Pancreas (tissue), 10 donors: ENCODE measurements around the gene GALNT11. TPM values are rescaled to one million over a fixed set of nuclear protein-coding genes. Genes with fewer than 3 reads are reported as not detected.
"Not testable (repeated sequence)": the region's sequence is repeated elsewhere in the genome, so short reads cannot be mapped to it uniquely, and the experiment has no call there.

Experiments used
- ATAC-seq, 4 donors: fragments of 200-7000 bp; cut with Tn5 transposase; one replicate each; pipeline versions ENCODE4 v1.8.0 to v1.9.1; 2020; ENCODE audit warnings: mild to moderate bottlenecking in 4 of 4, moderate library complexity in 4 of 4
- DNase-seq, 6 donors: peaks; one replicate each; pipeline ENCODE4 v3.0.0-alpha.2; 2020
- FAIRE-seq: peaks from 2 replicates; lab custom pipeline; 2012; peaks lifted over from hg19 to GRCh38; lab: Jason Lieb, UNC
- H3K27ac ChIP-seq, 4 donors: fragments of 200-600 bp; sonication (generic); 1 replicate in 3 of 4; 2 replicates in 1 of 4; pipeline versions ENCODE4 v1.5.0 to v1.8.0; 2020
- H3K27me3 ChIP-seq, 4 donors: fragments of 200-600 bp; one replicate each; pipeline ENCODE4 v1.8.0; 2021
- H3K36me3 ChIP-seq, 3 donors: fragments of 200-600 bp; sonication (generic) in 1 of 3; one replicate each; pipeline versions ENCODE4 v1.5.0 to v1.8.0; 2020 to 2021
- H3K4me1 ChIP-seq, 3 donors: fragments of 200-600 bp; one replicate each; pipeline ENCODE4 v1.8.0; 2021
- H3K4me3 ChIP-seq, 4 donors: fragments of 200-600 bp; sonication (generic) in 2 of 4; one replicate each; pipeline versions ENCODE4 v1.5.0 to v1.8.0; 2020 to 2021
- H3K9me3 ChIP-seq, 4 donors: fragments of 200-600 bp; one replicate each; pipeline ENCODE4 v1.8.0; 2021
- CTCF ChIP-seq, 4 donors: fragments of 200-600 bp; sonication (generic) in 3 of 4; IDR thresholded peaks; one replicate each; pipeline versions ENCODE4 v1.5.0 to v1.8.0; 2021; ENCODE audit warnings: antibody characterized with exemption in 4 of 4
- WGBS, 2 donors: extraction: QIAGEN DNeasy Blood & Tissue Kit; methylation state at CpG; one replicate each; pipeline ENCODE4 v1.1.7; 2013; 5-methylcytosine and 5-hydroxymethylcytosine counted together
- intact Hi-C, 3 donors: fragments of 100-400 bp; cut with DNase I; formaldehyde crosslinking; loops; one replicate each; pipeline versions ENCODE4 v1.11.1 to v1.14.2; 2022
- polyA plus RNA-seq, 2 donors: library from polyadenylated mRNA; stranded (reverse); fragments of 200-250 nt; gene quantifications; one replicate each; pipeline ENCODE4 v1.2.3, GENCODE V29; 2013
- total RNA-seq, 6 donors: library from RNA; stranded (reverse); fragmentation: NEBNext Ultra II Directional in 4 of 6; extraction: Animal tissue kit (Norgen Biotek cat#: 25700) in 4 of 6; gene quantifications; one replicate each; pipeline versions ENCODE4 v1.2.1 to v1.2.4, GENCODE V29; 2021 to 2023
- donor health status: healthy with polysubstance abuse.
- donor health status: DM: no; HTN: no; CAD: no; lungs with moderate emphysema.
- donor health status: DM: no; HTN: no; CAD: no.
- donor health status: control.
- donor health status: control.
- donor health status: Bipolar disorder and iron deficiency.
- donor health status: DM: yes; HTN: yes; CAD: no.
- donor health status: DM: no; HTN: no; CAD: no.
- donor health status: DM: no; HTN: no; CAD: no.
- donor health status: DM: yes; HTN: yes; CAD: no.

Gene GALNT11
- total and polyA plus RNA-seq, 8 donors = 12.9 to 36.3 (median 26.9) TPM

GRCh38 chr7:152072421-152072820, 46.9 kb downstream of the GALNT11 start:
- no peak overlapping the region for H3K27ac ChIP-seq
- no peaks in the 10 kb centered on the region for H3K36me3 ChIP-seq
- H3K9me3 ChIP-seq = no peaks in the 10 kb centered on the region
- intact Hi-C loops = no loop called here
- ATAC-seq (no peak), DNase-seq (no peak), FAIRE-seq (no peak)
- H3K4me1 ChIP-seq = peaks cover 18 to 25% (median 24%) of the 10 kb centered on the region in 3 donors
- no peak overlapping the region for H3K4me3 ChIP-seq
- WGBS, 2 donors = 83 to 88% methylated on average over 4 of the region's 4 CpGs
- no peak for TF ChIP-seq CTCF (IDR thresholded peaks at IDR 0.05)
- no peaks in the 10 kb centered on the region for H3K27me3 ChIP-seq

GRCh38 chr7:152073352-152073751, 47.9 kb downstream of the GALNT11 start:
- no peaks in the 10 kb centered on the region for H3K36me3 ChIP-seq
- H3K27me3 ChIP-seq = no peaks in the 10 kb centered on the region
- no peak for TF ChIP-seq CTCF (IDR thresholded peaks at IDR 0.05)
- no peaks in the 10 kb centered on the region for H3K9me3 ChIP-seq
- 91 to 99% methylated on average over 2 of the region's 2 CpGs for WGBS, 2 donors
- FAIRE-seq = no peak
- no peak for DNase-seq
- H3K27ac ChIP-seq = no peak overlapping the region
- H3K4me1 ChIP-seq = peaks cover 26 to 34% (median 32%) of the 10 kb centered on the region in 3 donors
- no peak for ATAC-seq
- no peak overlapping the region for H3K4me3 ChIP-seq
- intact Hi-C loops = no loop called here

- no peaks in the 10 kb centered on the region for H3K27me3 ChIP-seq
- no peak overlapping the region for H3K4me3 ChIP-seq
- intact Hi-C loops = no loop called here
- no peak for DNase-seq
- H3K9me3 ChIP-seq = no peaks in the 10 kb centered on the region
- peaks cover 26 to 46% (median 36%) of the 10 kb centered on the region in 3 donors for H3K4me1 ChIP-seq
- no peak for ATAC-seq
- peak overlapping the region in 2 of 4 donors; percentile 5 to 35 for H3K27ac ChIP-seq
- 33 to 41% methylated on average over 2 of the region's 2 CpGs for WGBS, 2 donors
- no peak for TF ChIP-seq CTCF (IDR thresholded peaks at IDR 0.05)
- no peak for FAIRE-seq
- no peaks in the 10 kb centered on the region for H3K36me3 ChIP-seq
These were observed 49.2 kb downstream of the GALNT11 start for GRCh38 chr7:152074673-152075072.

- H3K9me3 ChIP-seq, DNase-seq, intact Hi-C loops, FAIRE-seq, H3K27me3 ChIP-seq, H3K4me3 ChIP-seq, H3K36me3 ChIP-seq: not testable (repeated sequence)
- 63 to 72% methylated on average over 14 of the region's 14 CpGs for WGBS, 2 donors
- H3K27ac ChIP-seq = peak overlapping the region in 2 of 4 donors; percentile 5 to 35
- H3K4me1 ChIP-seq = peaks cover 26 to 48% (median 39%) of the 10 kb centered on the region in 3 donors
- peak in 1 of 4 donors; percentile 11 for ATAC-seq
These were observed 49.9 kb downstream of the GALNT11 start for GRCh38 chr7:152075379-152075778.

GRCh38 chr7:152076324-152076821, 50.9 kb downstream of the GALNT11 start:
- peaks cover 28 to 48% (median 48%) of the 10 kb centered on the region in 3 donors for H3K4me1 ChIP-seq
- DNase-seq = peak in 4 of 6 donors; percentile 44 to 65 (median 56)
- H3K27me3 ChIP-seq = no peaks in the 10 kb centered on the region
- FAIRE-seq = no peak
- H3K9me3 ChIP-seq = no peaks in the 10 kb centered on the region
- ATAC-seq = peak; percentile 66 to 79 (median 76)
- no peaks in the 10 kb centered on the region for H3K36me3 ChIP-seq
- intact Hi-C loops = no loop called here
- H3K27ac ChIP-seq = peak overlapping the region; percentile 54 to 91 (median 68)
- WGBS, 2 donors = 20 to 28% methylated on average over 8 of the region's 8 CpGs
- H3K4me3 ChIP-seq = no peak overlapping the region
- peak; percentile 23 to 55 (median 39) for TF ChIP-seq CTCF (IDR thresholded peaks at IDR 0.05)
